Measurements from ENCODE around the gene NDUFV1.
"Not testable (repeated sequence)": the region's sequence is repeated elsewhere in the genome, so short reads cannot be mapped to it uniquely, and the experiment has no call there.

GRCh38 chr11:67604119-67604518, 2.6 kb upstream of the NDUFV1 start:
- not testable (repeated sequence) for TF ChIP-seq CTCF, POLR2A (IDR thresholded peaks at IDR 0.05)

Data from right lobe of liver (tissue), 4 donors.